IMR-90 (cell line): ENCODE results near the gene PAK6. TPM values are rescaled to one million over a fixed set of nuclear protein-coding genes. Genes with fewer than 3 reads are reported as not detected.

Experiments
- ATAC-seq: fragments of 200-7000 bp; cut with Tn5 transposase; 2 replicates; pipeline ENCODE4 v1.9.1; 2020; ENCODE audit warnings: low read depth, mild to moderate bottlenecking, moderate library complexity
- BruUV-seq: library from RNA; stranded (reverse); fragments of 400-500 nt; replicated peaks from 2 replicates; lab custom pipeline; 2021; lab: Mats Ljungman, UMichigan
- CTCF ChIA-PET: fragments of 300-600 bp; formaldehyde crosslinking; extraction: SDS; loops from one replicate; lab custom pipeline; 2021; ENCODE audit warnings: antibody characterized with exemption; lab: Yijun Ruan, JAX
- POLR2A ChIA-PET: fragments of 300-600 bp; sonication (Branson Sonifier 250); formaldehyde crosslinking; loops from one replicate; lab custom pipeline; 2022; ENCODE audit warnings: antibody characterized with exemption; ENCODE audit not compliant: unreplicated experiment; lab: Charles Lee
- DNase-seq: peaks from one replicate; pipeline ENCODE4 v3.0.0; 2013
- H2AFZ ChIP-seq: replicated peaks from 2 replicates; pipeline ENCODE3; 2013; ENCODE audit warnings: low read length, mild to moderate bottlenecking; ENCODE audit not compliant: poor library complexity
- H2AK5ac ChIP-seq: 2 replicates; pipeline ENCODE4 v1.6.1; 2013; ENCODE audit warnings: low read depth, low read length, inconsistent platforms
- H2AK9ac ChIP-seq: replicated peaks from 2 replicates; pipeline ENCODE3; 2013; ENCODE audit warnings: mild to moderate bottlenecking, low read depth, low read length, moderate library complexity; ENCODE audit not compliant: poor library complexity
- H2BK120ac ChIP-seq: 2 replicates; pipeline ENCODE4 v1.6.1; 2013; ENCODE audit warnings: low read depth, low read length, inconsistent platforms
- H2BK15ac ChIP-seq: 3 replicates; pipeline ENCODE4 v1.6.1; 2013; ENCODE audit warnings: low read depth, low read length, inconsistent platforms
- H2BK20ac ChIP-seq: 2 replicates; pipeline ENCODE4 v1.6.1; 2013; ENCODE audit warnings: low read depth, mild to moderate bottlenecking, inconsistent platforms, low read length, moderate library complexity
- H2BK5ac ChIP-seq: 2 replicates; pipeline ENCODE4 v1.6.1; 2013; ENCODE audit warnings: mild to moderate bottlenecking, low read depth, low read length, inconsistent platforms; ENCODE audit not compliant: poor library complexity, severe bottlenecking
- H3K14ac ChIP-seq: replicated peaks from 2 replicates; pipeline ENCODE4 v1.6.1; 2013; ENCODE audit warnings: low read depth, low read length, inconsistent platforms
- H3K18ac ChIP-seq: 2 replicates; pipeline ENCODE4 v1.6.1; 2013; ENCODE audit warnings: low read depth, low read length, control low read depth
- H3K23ac ChIP-seq: 2 replicates; pipeline ENCODE4 v1.6.1; 2013; ENCODE audit warnings: low read depth, low read length, inconsistent platforms
- H3K27ac ChIP-seq: 2 replicates; pipeline ENCODE4 v1.5.1; 2013; ENCODE audit warnings: mild to moderate bottlenecking, control low read depth, low read length; ENCODE audit not compliant: insufficient read depth
- H3K27me3 ChIP-seq: 2 replicates; pipeline ENCODE4 v1.6.1; 2013; ENCODE audit warnings: low read length; ENCODE audit not compliant: control insufficient read depth, insufficient read depth
- H3K36me3 ChIP-seq: 2 replicates; pipeline ENCODE4 v1.6.1; 2013; ENCODE audit warnings: low read length, mixed read lengths; ENCODE audit not compliant: control insufficient read depth, insufficient read depth
- H3K4ac ChIP-seq: 2 replicates; pipeline ENCODE4 v1.6.1; 2013; ENCODE audit warnings: low read depth, low read length, inconsistent platforms
- H3K4me1 ChIP-seq: 2 replicates; pipeline ENCODE4 v1.6.1; 2013; ENCODE audit warnings: low read length, mixed read lengths; ENCODE audit not compliant: control insufficient read depth, insufficient read depth
- H3K4me2 ChIP-seq: 2 replicates; pipeline ENCODE4 v1.6.1; 2013; ENCODE audit warnings: low read depth, mild to moderate bottlenecking, control low read depth, low read length, moderate library complexity
- H3K4me3 ChIP-seq: 2 replicates; pipeline ENCODE4 v1.5.1; 2013; ENCODE audit warnings: low read depth, mild to moderate bottlenecking, control low read depth, low read length, moderate library complexity; ENCODE audit not compliant: insufficient read depth
- H3K56ac ChIP-seq: 2 replicates; pipeline ENCODE4 v1.6.1; 2013; ENCODE audit warnings: low read length, inconsistent platforms; ENCODE audit not compliant: insufficient read depth; ENCODE audit errors: extremely low read depth
- H3K79me1 ChIP-seq, 2 experiments: 2 replicates each; pipeline ENCODE4 v1.6.1; 2013; ENCODE audit warnings: low read length in 2 of 2, inconsistent platforms in 1 of 2, low read depth in 1 of 2
- H3K9ac ChIP-seq: 2 replicates; pipeline ENCODE4 v1.6.1; 2013; ENCODE audit warnings: low read depth, low read length, control low read depth
- H3K9me1 ChIP-seq: 2 replicates; pipeline ENCODE4 v1.6.1; 2013; ENCODE audit warnings: low read length, inconsistent platforms; ENCODE audit not compliant: insufficient read depth
- H3K9me3 ChIP-seq: 2 replicates; pipeline ENCODE4 v1.6.1; 2013; ENCODE audit warnings: low read length; ENCODE audit not compliant: control insufficient read depth, insufficient read depth
- H4K20me1 ChIP-seq: 2 replicates; pipeline ENCODE4 v1.6.1; 2013; ENCODE audit warnings: low read length, inconsistent platforms; ENCODE audit not compliant: insufficient read depth
- H4K5ac ChIP-seq: 2 replicates; pipeline ENCODE4 v1.6.1; 2013; ENCODE audit warnings: mild to moderate bottlenecking, low read depth, low read length, control low read depth
- H4K8ac ChIP-seq, 2 experiments: 2 replicates each; pipeline ENCODE4 v1.6.1; 2013; ENCODE audit warnings: low read depth in 2 of 2, low read length in 2 of 2, control low read depth in 1 of 2, inconsistent platforms in 1 of 2
- H4K91ac ChIP-seq: 2 replicates; pipeline ENCODE4 v1.6.1; 2013; ENCODE audit warnings: low read depth, low read length, inconsistent platforms; ENCODE audit not compliant: insufficient read depth
- FOS ChIP-seq: fragments of 150-350 bp; IDR thresholded peaks from 2 replicates; pipeline ENCODE4 v1.6.1; 2016; ENCODE audit warnings: low read depth, low read length
- MAZ ChIP-seq: IDR thresholded peaks from 2 replicates; pipeline ENCODE4 v1.6.1; 2012; ENCODE audit warnings: low read depth, mild to moderate bottlenecking, low read length, improper control_type of control experiment, moderate library complexity, borderline replicate concordance
- NFE2L2 ChIP-seq: fragments of 150-350 bp; IDR thresholded peaks from 2 replicates; pipeline ENCODE4 v1.6.1; 2016; ENCODE audit warnings: low read depth, mild to moderate bottlenecking, low read length
- RCOR1 ChIP-seq: IDR thresholded peaks from 2 replicates; pipeline ENCODE4 v1.6.1; 2012; ENCODE audit warnings: mild to moderate bottlenecking, low read length, improper control_type of control experiment; ENCODE audit not compliant: insufficient replicate concordance
- WGBS, 2 experiments: methylation state at CpG; one replicate each; pipeline versions ENCODE4 v1.1.5 to v1.1.7; 2013; ENCODE audit warnings: missing lambda C conversion rate in 2 of 2; ENCODE audit not compliant: insufficient read length in 1 of 2; ENCODE audit errors: extremely low coverage in 2 of 2; 5-methylcytosine and 5-hydroxymethylcytosine counted together
- dilution Hi-C: fragments of 300-500 bp; cut with HindIII; formaldehyde crosslinking; loops from one replicate; pipeline ENCODE4 v1.14.3; 2018; ENCODE audit warnings: low sequenced_read_pairs; ENCODE audit not compliant: unreplicated experiment
- in situ Hi-C: fragments of 300-500 bp; cut with MboI; formaldehyde crosslinking; loops from 3 replicates; pipeline ENCODE4 v1.14.3; 2019; ENCODE audit warnings: low sequenced_read_pairs, inconsistent platforms, mixed read lengths
- intact Hi-C: fragments of 100-400 bp; cut with micrococcal nuclease; formaldehyde crosslinking; loops from 2 replicates; pipeline ENCODE4 v1.10.0; 2022
- polyA plus RNA-seq, 3 experiments: library from polyadenylated mRNA; depleted of rRNA; stranded (reverse); fragments of >200 nt; gene quantifications; 2 replicates each; pipeline ENCODE4 v1.2.3, GENCODE V29; 2012; ENCODE audit warnings: low replicate concordance in 1 of 3
- total RNA-seq: library from RNA; depleted of rRNA; stranded (reverse); fragments of >200 nt; gene quantifications from 2 replicates; pipeline ENCODE4 v1.2.3, GENCODE V29; 2012
- TF ChIP-seq, protein P1 (sequence below): fragments of 150-350 bp; IDR thresholded peaks from 2 replicates; pipeline ENCODE4 v1.6.1; 2017; ENCODE audit warnings: mild to moderate bottlenecking, antibody characterized with exemption, low read length, low read depth
- TF ChIP-seq, protein P2 (sequence below): fragments of 150-350 bp; IDR thresholded peaks from 2 replicates; pipeline ENCODE4 v1.6.1; 2016; ENCODE audit warnings: low read depth, mild to moderate bottlenecking, low read length, moderate library complexity, borderline replicate concordance

Gene PAK6
- total and polyA plus RNA-seq, 2 of the 4 experiments (the other 2 are of a cell fraction): 0.21 TPM; not detected in 1

DNA sequence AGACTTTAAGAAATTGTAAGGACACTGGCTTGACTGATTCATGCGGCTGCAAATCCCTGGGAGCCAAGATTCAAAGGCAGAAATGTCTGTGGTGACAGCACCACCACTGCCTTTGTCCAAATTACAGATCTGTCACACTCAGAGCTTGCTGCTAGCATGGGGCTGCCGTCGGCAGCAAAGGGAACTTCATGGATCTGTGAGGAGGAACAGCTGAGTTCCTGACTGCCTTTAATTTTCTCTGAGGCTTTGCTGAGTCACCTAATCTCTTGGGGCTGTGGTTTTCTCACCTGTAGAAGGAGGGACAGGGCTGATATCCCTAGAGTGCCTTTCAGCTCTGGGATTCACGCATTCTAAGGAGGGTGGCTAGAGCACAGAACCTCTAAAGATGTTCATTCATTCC, 4.1 kb upstream of the PAK6 start:
- no peak overlapping the region for H4K91ac ChIP-seq
- no peaks in the 10 kb centered on the region for H3K9me3 ChIP-seq
- H3K9me1 ChIP-seq: 0 out of 2 replicates have a peak, but pooled peaks cover 3% of the 10 kb centered on the region
- TF ChIP-seq, protein P1, sequence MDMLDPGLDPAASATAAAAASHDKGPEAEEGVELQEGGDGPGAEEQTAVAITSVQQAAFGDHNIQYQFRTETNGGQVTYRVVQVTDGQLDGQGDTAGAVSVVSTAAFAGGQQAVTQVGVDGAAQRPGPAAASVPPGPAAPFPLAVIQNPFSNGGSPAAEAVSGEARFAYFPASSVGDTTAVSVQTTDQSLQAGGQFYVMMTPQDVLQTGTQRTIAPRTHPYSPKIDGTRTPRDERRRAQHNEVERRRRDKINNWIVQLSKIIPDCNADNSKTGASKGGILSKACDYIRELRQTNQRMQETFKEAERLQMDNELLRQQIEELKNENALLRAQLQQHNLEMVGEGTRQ: no peak
- TF ChIP-seq NFE2L2 (no peak), RCOR1 (no peak), MAZ (no peak), FOS (no peak)
- TF ChIP-seq, protein P2, sequence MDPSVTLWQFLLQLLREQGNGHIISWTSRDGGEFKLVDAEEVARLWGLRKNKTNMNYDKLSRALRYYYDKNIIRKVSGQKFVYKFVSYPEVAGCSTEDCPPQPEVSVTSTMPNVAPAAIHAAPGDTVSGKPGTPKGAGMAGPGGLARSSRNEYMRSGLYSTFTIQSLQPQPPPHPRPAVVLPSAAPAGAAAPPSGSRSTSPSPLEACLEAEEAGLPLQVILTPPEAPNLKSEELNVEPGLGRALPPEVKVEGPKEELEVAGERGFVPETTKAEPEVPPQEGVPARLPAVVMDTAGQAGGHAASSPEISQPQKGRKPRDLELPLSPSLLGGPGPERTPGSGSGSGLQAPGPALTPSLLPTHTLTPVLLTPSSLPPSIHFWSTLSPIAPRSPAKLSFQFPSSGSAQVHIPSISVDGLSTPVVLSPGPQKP: no peak
- DNase-seq (no peak), ATAC-seq (no peak)
- no peak overlapping the region for H3K23ac ChIP-seq
- no peak overlapping the region for H2BK20ac ChIP-seq
- CTCF ChIA-PET: no interaction called here
- H2BK15ac ChIP-seq: no peak overlapping the region
- no peaks in the 10 kb centered on the region for H4K20me1 ChIP-seq
- dilution Hi-C loops (no loop called here), in situ Hi-C loops (no loop called here), intact Hi-C loops (no loop called here)
- H2BK5ac ChIP-seq: no peak overlapping the region
- H3K9ac ChIP-seq: no peak overlapping the region
- H2AFZ ChIP-seq: no peak overlapping the region
- no peaks in the 10 kb centered on the region for H3K79me1 ChIP-seq
- no peak overlapping the region for H3K4me2 ChIP-seq
- no peaks in the 10 kb centered on the region for H3K36me3 ChIP-seq
- H3K56ac ChIP-seq: no peak overlapping the region
- H3K14ac ChIP-seq: no peak overlapping the region
- H4K5ac ChIP-seq: no peak overlapping the region
- no CpG with 5 or more reads among the region's 4 CpGs for WGBS, 2 experiments
- peaks cover 6% of the 10 kb centered on the region; the same call in 1 of the 2 replicates for H3K27me3 ChIP-seq
- H3K18ac ChIP-seq: no peak overlapping the region
- H3K4me1 ChIP-seq: peaks cover 5% of the 10 kb centered on the region; the same call in 1 of the 2 replicates
- no peak overlapping the region for H2AK5ac ChIP-seq
- H2AK9ac ChIP-seq: no peak overlapping the region
- H3K27ac ChIP-seq: no peak overlapping the region
- H3K4ac ChIP-seq: no peak overlapping the region
- POLR2A ChIA-PET: no interaction called here
- H4K8ac ChIP-seq: no peak overlapping the region
- BruUV-seq: no TSS peak
- H2BK120ac ChIP-seq: no peak overlapping the region
- no peak overlapping the region for H3K4me3 ChIP-seq
